Mesenchymal stem cell (in vitro differentiated cells and primary cell): ENCODE data around the gene RAB3C.

Experiments
- DNase-seq: peaks from one replicate; pipeline ENCODE4 v3.0.0-alpha.2; 2013
- H2AFZ ChIP-seq: one replicate; pipeline ENCODE4 v1.6.1; 2013; ENCODE audit warnings: low read depth, mild to moderate bottlenecking, control low read depth, inconsistent platforms, low read length, moderate library complexity
- H2AK5ac ChIP-seq: 2 replicates; pipeline ENCODE4 v1.6.1; 2013; ENCODE audit warnings: low read length, moderate library complexity, mild to moderate bottlenecking, inconsistent platforms; ENCODE audit not compliant: severe bottlenecking
- H2BK120ac ChIP-seq: one replicate; pipeline ENCODE4 v1.6.1; 2013; ENCODE audit warnings: low read depth, mild to moderate bottlenecking, inconsistent platforms, low read length, moderate library complexity
- H2BK12ac ChIP-seq, 2 experiments: one replicate each; pipeline ENCODE4 v1.6.1; 2013; ENCODE audit warnings: inconsistent platforms in 2 of 2, low read length in 2 of 2, mild to moderate bottlenecking in 2 of 2, moderate library complexity in 2 of 2, control low read depth in 1 of 2
- H2BK15ac ChIP-seq: one replicate; pipeline ENCODE4 v1.6.1; 2013; ENCODE audit warnings: mild to moderate bottlenecking, low read depth, inconsistent platforms; ENCODE audit not compliant: poor library complexity, severe bottlenecking
- H2BK5ac ChIP-seq: 2 replicates; pipeline ENCODE4 v1.6.1; 2013; ENCODE audit warnings: low read depth, mild to moderate bottlenecking, low read length, control low read depth, inconsistent platforms; ENCODE audit not compliant: poor library complexity, severe bottlenecking
- H3K14ac ChIP-seq, 2 experiments: one replicate each; pipeline ENCODE4 v1.6.1; 2013; ENCODE audit warnings: inconsistent platforms in 2 of 2, low read length in 2 of 2, control low read depth in 1 of 2, mild to moderate bottlenecking in 1 of 2, moderate library complexity in 1 of 2
- H3K18ac ChIP-seq, 2 experiments: one replicate each; pipeline ENCODE4 v1.6.1; 2013; ENCODE audit warnings: inconsistent platforms in 2 of 2, low read length in 2 of 2, control low read depth in 1 of 2, low read depth in 1 of 2, mild to moderate bottlenecking in 1 of 2
- H3K23ac ChIP-seq, 2 experiments: one replicate each; pipeline ENCODE4 v1.6.1; 2013; ENCODE audit warnings: inconsistent platforms in 2 of 2, low read length in 2 of 2, mild to moderate bottlenecking in 2 of 2, moderate library complexity in 2 of 2, control low read depth in 1 of 2
- H3K27ac ChIP-seq: 2 replicates; pipeline ENCODE4 v1.5.1; 2013; ENCODE audit warnings: mild to moderate bottlenecking, moderate library complexity, low read length, control low read depth, inconsistent platforms; ENCODE audit not compliant: poor library complexity, severe bottlenecking
- H3K27me3 ChIP-seq, 2 experiments: 2 replicates each; pipeline versions ENCODE4 v1.6.1 to v1.7.0; 2013; ENCODE audit warnings: low read length in 2 of 2, mild to moderate bottlenecking in 2 of 2, moderate library complexity in 2 of 2, control low read depth in 1 of 2, inconsistent platforms in 1 of 2; ENCODE audit not compliant: control insufficient read depth in 1 of 2, insufficient read depth in 1 of 2
- H3K36me3 ChIP-seq, 2 experiments: 2 replicates each; pipeline versions ENCODE4 v1.6.1 to v1.7.0; 2013; ENCODE audit warnings: low read length in 2 of 2, control low read depth in 1 of 2, inconsistent platforms in 1 of 2, low read depth in 1 of 2, mild to moderate bottlenecking in 1 of 2; ENCODE audit not compliant: insufficient read depth in 2 of 2, control insufficient read depth in 1 of 2
- H3K4ac ChIP-seq, 2 experiments: one replicate each; pipeline ENCODE4 v1.6.1; 2013; ENCODE audit warnings: inconsistent platforms in 2 of 2, low read length in 2 of 2, mild to moderate bottlenecking in 2 of 2, moderate library complexity in 2 of 2, control low read depth in 1 of 2, low read depth in 1 of 2
- H3K4me1 ChIP-seq: 2 replicates; pipeline ENCODE4 v1.6.1; 2013; ENCODE audit warnings: low read depth, low read length, control low read depth; ENCODE audit not compliant: control insufficient read depth, insufficient read depth
- H3K4me2 ChIP-seq: 2 replicates; pipeline ENCODE4 v1.6.1; 2013; ENCODE audit warnings: low read length, mild to moderate bottlenecking, inconsistent platforms; ENCODE audit not compliant: poor library complexity, severe bottlenecking
- H3K4me3 ChIP-seq, 2 experiments: 2 replicates each; pipeline versions ENCODE4 v1.5.1 to v1.7.0; 2013; ENCODE audit warnings: low read length in 2 of 2, mild to moderate bottlenecking in 2 of 2, control low read depth in 1 of 2, low read depth in 1 of 2; ENCODE audit not compliant: insufficient read depth in 1 of 2
- H3K79me1 ChIP-seq: replicated peaks from 2 replicates; pipeline ENCODE4 v1.6.1; 2013; ENCODE audit warnings: mild to moderate bottlenecking, control low read depth, low read length, inconsistent platforms; ENCODE audit not compliant: poor library complexity, severe bottlenecking
- H3K9ac ChIP-seq: 2 replicates; pipeline ENCODE4 v1.7.0; 2013; ENCODE audit warnings: mild to moderate bottlenecking, low read length, moderate library complexity
- H3K9me3 ChIP-seq: 2 replicates; pipeline ENCODE4 v1.7.0; 2013; ENCODE audit warnings: mild to moderate bottlenecking, low read length; ENCODE audit not compliant: control insufficient read depth
- H4K8ac ChIP-seq: one replicate; pipeline ENCODE4 v1.6.1; 2013; ENCODE audit warnings: inconsistent platforms, mild to moderate bottlenecking, low read length, moderate library complexity
- H4K91ac ChIP-seq: one replicate; pipeline ENCODE4 v1.6.1; 2013; ENCODE audit warnings: mild to moderate bottlenecking, low read length, inconsistent platforms
- WGBS: methylation state at CpG from one replicate; pipeline ENCODE4 v1.1.7; 2013; ENCODE audit warnings: mixed read lengths; 5-methylcytosine and 5-hydroxymethylcytosine counted together

RAB3C gene

GRCh38 chr5:58617241-58617640, 34.4 kb downstream of the RAB3C start:
- no peaks in the 10 kb centered on the region for H3K4me1 ChIP-seq
- H2BK12ac ChIP-seq: no peak overlapping the region
- no peak overlapping the region for H2AFZ ChIP-seq
- H3K9me3 ChIP-seq: no peaks in the 10 kb centered on the region
- no peak overlapping the region for H2BK120ac ChIP-seq
- H3K18ac ChIP-seq: no peak overlapping the region
- no peak overlapping the region for H4K8ac ChIP-seq
- no peak overlapping the region for H2AK5ac ChIP-seq
- no peak overlapping the region for H3K4ac ChIP-seq
- H4K91ac ChIP-seq: no peak overlapping the region
- H3K36me3 ChIP-seq: no peaks in the 10 kb centered on the region
- H2BK15ac ChIP-seq: no peak overlapping the region
- H3K27me3 ChIP-seq: no peaks in the 10 kb centered on the region
- no peak overlapping the region for H3K23ac ChIP-seq
- H3K27ac ChIP-seq: no peak overlapping the region
- no peak for DNase-seq
- H2BK5ac ChIP-seq: no peak overlapping the region
- no peak overlapping the region for H3K4me2 ChIP-seq
- H3K14ac ChIP-seq: no peak overlapping the region
- 82% methylated on average over 1 of the region's 1 CpG for WGBS
- no peaks in the 10 kb centered on the region for H3K79me1 ChIP-seq
- H3K4me3 ChIP-seq: no peak overlapping the region
- H3K9ac ChIP-seq: no peak overlapping the region

DNA sequence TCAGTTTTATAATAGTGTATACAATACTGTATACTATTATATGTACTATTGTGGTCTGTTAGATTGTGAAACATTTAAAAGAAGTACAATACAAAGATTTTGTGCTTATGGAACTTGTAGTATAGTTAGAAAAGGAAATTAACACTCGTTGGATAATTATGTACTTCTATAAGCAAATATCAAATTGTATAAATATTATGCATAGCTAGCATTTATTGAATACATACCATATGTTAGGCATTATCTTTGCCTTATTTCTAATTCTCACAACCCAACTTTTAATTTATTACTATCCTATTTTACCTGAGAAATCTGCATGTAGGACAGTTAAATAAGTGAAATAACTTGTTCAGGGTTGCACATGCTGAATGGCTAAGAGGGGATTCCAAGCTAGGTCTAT, 37.5 kb downstream of the RAB3C start:
- no peak overlapping the region for H3K4me3 ChIP-seq
- no peaks in the 10 kb centered on the region for H3K79me1 ChIP-seq
- no peaks in the 10 kb centered on the region for H3K4me1 ChIP-seq
- no peak overlapping the region for H3K27ac ChIP-seq
- no peak overlapping the region for H3K9ac ChIP-seq
- no peaks in the 10 kb centered on the region for H3K36me3 ChIP-seq
- no peak overlapping the region for H2AK5ac ChIP-seq
- no CpG with 5 or more reads among the region's 1 CpG for WGBS
- no peak overlapping the region for H2BK120ac ChIP-seq
- H4K8ac ChIP-seq: no peak overlapping the region
- H3K9me3 ChIP-seq: no peaks in the 10 kb centered on the region
- H3K14ac ChIP-seq: no peak overlapping the region
- no peaks in the 10 kb centered on the region for H3K27me3 ChIP-seq
- H3K23ac ChIP-seq: no peak overlapping the region
- H2AFZ ChIP-seq: no peak overlapping the region
- no peak overlapping the region for H3K4ac ChIP-seq
- H2BK5ac ChIP-seq: no peak overlapping the region
- no peak overlapping the region for H3K18ac ChIP-seq
- no peak overlapping the region for H4K91ac ChIP-seq
- no peak overlapping the region for H2BK12ac ChIP-seq
- no peak overlapping the region for H2BK15ac ChIP-seq
- no peak overlapping the region for H3K4me2 ChIP-seq
- DNase-seq: no peak

GRCh38 chr5:58622936-58623871, 40.3 kb downstream of the RAB3C start:
- Histone ChIP-seq H3K23ac (no peak overlapping the region), H2AK5ac (no peak overlapping the region), H2BK12ac (no peak overlapping the region), H3K18ac (no peak overlapping the region), H3K36me3 (no peaks in the 10 kb centered on the region), H3K4me3 (no peak overlapping the region), H4K91ac (no peak overlapping the region), H3K4ac (no peak overlapping the region), H3K4me1 (no peaks in the 10 kb centered on the region), H2BK120ac (no peak overlapping the region), H3K9ac (no peak overlapping the region), H2BK5ac (no peak overlapping the region), H3K79me1 (no peaks in the 10 kb centered on the region), H2BK15ac (no peak overlapping the region), H3K14ac (no peak overlapping the region), H3K9me3 (no peaks in the 10 kb centered on the region), H2AFZ (no peak overlapping the region), H3K27me3 (no peaks in the 10 kb centered on the region), H3K4me2 (no peak overlapping the region), H4K8ac (no peak overlapping the region), H3K27ac (no peak overlapping the region)
- no peak for DNase-seq
- WGBS: 68% methylated on average over 2 of the region's 3 CpGs

GRCh38 chr5:58628626-58629025, 45.8 kb downstream of the RAB3C start:
- Histone ChIP-seq H4K91ac (no peak overlapping the region), H3K79me1 (no peaks in the 10 kb centered on the region), H2BK12ac (no peak overlapping the region), H3K18ac (no peak overlapping the region), H3K36me3 (no peaks in the 10 kb centered on the region), H3K4me2 (no peak overlapping the region), H2BK15ac (no peak overlapping the region), H2AFZ (no peak overlapping the region), H3K4me3 (no peak overlapping the region), H3K9ac (no peak overlapping the region), H3K14ac (no peak overlapping the region), H3K4ac (no peak overlapping the region), H4K8ac (no peak overlapping the region), H2AK5ac (no peak overlapping the region), H2BK5ac (no peak overlapping the region), H3K23ac (no peak overlapping the region), H3K9me3 (no peaks in the 10 kb centered on the region), H3K4me1 (no peaks in the 10 kb centered on the region), H2BK120ac (no peak overlapping the region), H3K27me3 (no peaks in the 10 kb centered on the region), H3K27ac (no peak overlapping the region)
- WGBS: 0% methylated on average over 1 of the region's 5 CpGs
- no peak for DNase-seq
